H1 (cell line): ENCODE results near the gene LRRTM4. TPM values are rescaled to one million over a fixed set of nuclear protein-coding genes. Genes with fewer than 3 reads are reported as not detected.

Experiments
- CTCF ChIA-PET: fragments of 300-600 bp; sonication (Branson Sonifier 250); formaldehyde crosslinking; loops from one replicate; lab custom pipeline; 2021; ENCODE audit not compliant: partially characterized antibody; lab: Charles Lee
- POLR2A ChIA-PET: fragments of 300-600 bp; sonication (Branson Sonifier 250); formaldehyde crosslinking; loops from one replicate; lab custom pipeline; 2021; ENCODE audit warnings: inconsistent platforms; ENCODE audit not compliant: partially characterized antibody; lab: Charles Lee
- DNase-seq, 2 experiments: peaks; one replicate each; pipeline versions ENCODE4 v3.0.0 to v3.0.0-alpha.2; 2010 to 2022; ENCODE audit warnings: low spot score in 2 of 2, low read depth in 1 of 2, mixed read lengths in 1 of 2
- FAIRE-seq: peaks from 2 replicates; lab custom pipeline; 2011; peaks lifted over from hg19 to GRCh38; lab: Jason Lieb, UNC
- H2AFZ ChIP-seq: 2 replicates; pipeline ENCODE4 v1.8.1; 2012; ENCODE audit warnings: low read length, inconsistent platforms
- H2AK5ac ChIP-seq: 2 replicates; pipeline ENCODE4 v1.6.1; 2013; ENCODE audit warnings: low read depth, low read length
- H2BK120ac ChIP-seq: replicated peaks from 2 replicates; pipeline ENCODE3; 2013; ENCODE audit warnings: low read depth, low read length, inconsistent platforms
- H2BK12ac ChIP-seq: 2 replicates; pipeline ENCODE4 v1.6.1; 2013; ENCODE audit warnings: low read depth, low read length
- H2BK15ac ChIP-seq: 2 replicates; pipeline ENCODE4 v1.6.1; 2013; ENCODE audit warnings: low read length
- H2BK20ac ChIP-seq: 2 replicates; pipeline ENCODE4 v1.6.1; 2013; ENCODE audit warnings: low read length
- H2BK5ac ChIP-seq: 2 replicates; pipeline ENCODE4 v1.6.1; 2013; ENCODE audit warnings: low read depth, low read length
- H3K14ac ChIP-seq: 2 replicates; pipeline ENCODE4 v1.6.1; 2013; ENCODE audit warnings: inconsistent platforms; ENCODE audit not compliant: insufficient read length
- H3K18ac ChIP-seq: 2 replicates; pipeline ENCODE4 v1.6.1; 2013; ENCODE audit warnings: low read length; ENCODE audit errors: extremely low read depth
- H3K23ac ChIP-seq: 2 replicates; pipeline ENCODE4 v1.6.1; 2013; ENCODE audit warnings: inconsistent platforms; ENCODE audit not compliant: insufficient read length
- H3K23me2 ChIP-seq: 2 replicates; pipeline ENCODE4 v1.6.1; 2013; ENCODE audit warnings: low read depth, low read length
- H3K27ac ChIP-seq: 2 replicates; pipeline ENCODE4 v1.6.1; 2011; ENCODE audit warnings: low read depth, low read length, inconsistent platforms
- H3K27me3 ChIP-seq, 4 experiments: replicated peaks in 1 of 4; 1 replicate in 1 of 4; 2 replicates in 3 of 4; pipeline versions ENCODE4 v1.6.1 to v1.8.1; 2011 to 2013; ENCODE audit warnings: low read length in 3 of 4, mild to moderate bottlenecking in 3 of 4, inconsistent platforms in 2 of 4, mixed read lengths in 2 of 4, moderate library complexity in 1 of 4; ENCODE audit not compliant: control insufficient read depth in 3 of 4, insufficient read depth in 3 of 4; ENCODE audit errors: extremely low read depth in 1 of 4
- H3K36me3 ChIP-seq, 4 experiments: 2 replicates each; pipeline versions ENCODE4 v1.6.1 to v1.8.1; 2011 to 2013; ENCODE audit warnings: mild to moderate bottlenecking in 4 of 4, low read length in 3 of 4, moderate library complexity in 2 of 4, control low read depth in 1 of 4, inconsistent platforms in 1 of 4; ENCODE audit not compliant: insufficient read depth in 4 of 4, control insufficient read depth in 2 of 4
- H3K4ac ChIP-seq: replicated peaks from 2 replicates; pipeline ENCODE3; 2013; ENCODE audit warnings: low read length, low read depth, mixed read lengths, inconsistent platforms; ENCODE audit not compliant: insufficient read length
- H3K4me1 ChIP-seq, 4 experiments: replicated peaks in 1 of 4; 1 replicate in 1 of 4; 2 replicates in 3 of 4; pipeline versions ENCODE4 v1.6.1 to v1.8.1; 2011 to 2013; ENCODE audit warnings: low read length in 3 of 4, inconsistent platforms in 2 of 4, mixed read lengths in 1 of 4; ENCODE audit not compliant: insufficient read depth in 4 of 4, control insufficient read depth in 3 of 4
- H3K4me2 ChIP-seq, 2 experiments: 2 replicates each; pipeline versions ENCODE4 v1.6.1 to v1.8.1; 2011 to 2013; ENCODE audit warnings: low read depth in 2 of 2, low read length in 2 of 2, control low read depth in 1 of 2, inconsistent platforms in 1 of 2, mild to moderate bottlenecking in 1 of 2; ENCODE audit not compliant: insufficient read depth in 1 of 2
- H3K4me3 ChIP-seq, 4 experiments: fragments of 200-600, 300-600 bp in 1 of 4; sonication (generic), shearing (Covaris generic), sonication (Bioruptor Twin) in 1 of 4; 2 replicates each; pipeline versions ENCODE4 v1.5.1 to v1.8.1; 2011 to 2016; ENCODE audit warnings: low read length in 4 of 4, low read depth in 3 of 4, control low read depth in 2 of 4, inconsistent platforms in 2 of 4, mild to moderate bottlenecking in 2 of 4, mixed read lengths in 1 of 4, moderate library complexity in 1 of 4; ENCODE audit not compliant: insufficient read depth in 2 of 4; ENCODE audit errors: extremely low read depth in 1 of 4
- H3K56ac ChIP-seq: replicated peaks from 2 replicates; pipeline ENCODE3; 2013; ENCODE audit warnings: low read depth, mild to moderate bottlenecking, mixed read lengths, low read length, inconsistent platforms; ENCODE audit not compliant: insufficient read length
- H3K79me1 ChIP-seq: 2 replicates; pipeline ENCODE4 v1.6.1; 2013; ENCODE audit warnings: low read depth, low read length, control low read depth
- H3K79me2 ChIP-seq, 2 experiments: 2 replicates each; pipeline versions ENCODE4 v1.6.1 to v1.8.1; 2012 to 2013; ENCODE audit warnings: low read length in 2 of 2, mild to moderate bottlenecking in 2 of 2, inconsistent platforms in 1 of 2; ENCODE audit not compliant: insufficient read depth in 2 of 2, control insufficient read depth in 1 of 2
- H3K9ac ChIP-seq, 4 experiments: replicated peaks in 1 of 4; 1 replicate in 1 of 4; 2 replicates in 3 of 4; pipeline versions ENCODE4 v1.6.1 to v1.8.1; 2011 to 2013; ENCODE audit warnings: low read depth in 3 of 4, low read length in 3 of 4, control low read depth in 2 of 4, mild to moderate bottlenecking in 2 of 4, moderate library complexity in 2 of 4, inconsistent platforms in 1 of 4; ENCODE audit errors: extremely low read depth in 1 of 4
- H3K9me3 ChIP-seq, 2 experiments: 2 replicates each; pipeline versions ENCODE4 v1.6.1 to v1.8.1; 2012 to 2013; ENCODE audit warnings: mild to moderate bottlenecking in 2 of 2, moderate library complexity in 2 of 2, control low read depth in 1 of 2, inconsistent platforms in 1 of 2, low read depth in 1 of 2, low read length in 1 of 2, mixed read lengths in 1 of 2; ENCODE audit not compliant: insufficient read depth in 2 of 2
- H4K20me1 ChIP-seq, 2 experiments: replicated peaks in 1 of 2; 2 replicates each; pipeline versions ENCODE3 to v1.8.1; 2011 to 2013; ENCODE audit warnings: inconsistent platforms in 2 of 2, low read length in 2 of 2, mild to moderate bottlenecking in 1 of 2; ENCODE audit not compliant: insufficient read depth in 2 of 2, control insufficient read depth in 1 of 2
- H4K5ac ChIP-seq: 2 replicates; pipeline ENCODE4 v1.6.1; 2013; ENCODE audit warnings: low read length, low read depth, mixed read lengths, inconsistent platforms; ENCODE audit not compliant: insufficient read length
- H4K8ac ChIP-seq: 2 replicates; pipeline ENCODE4 v1.8.0; 2013; ENCODE audit warnings: mild to moderate bottlenecking, moderate library complexity, low read length, inconsistent platforms; ENCODE audit not compliant: insufficient read depth; ENCODE audit errors: extremely low read depth
- H4K91ac ChIP-seq: replicated peaks from 2 replicates; pipeline ENCODE3; 2013; ENCODE audit warnings: low read length, mixed read lengths, inconsistent platforms; ENCODE audit not compliant: insufficient read length
- BACH1 ChIP-seq: IDR thresholded peaks from 2 replicates; pipeline ENCODE4 v1.6.1; 2012; ENCODE audit warnings: low read length, improper control_type of control experiment
- CBX5 ChIP-seq: fragments of 300-800, 300-1000 bp; sonication (generic); IDR thresholded peaks from 2 replicates; pipeline ENCODE4 v1.7.1; 2016; ENCODE audit warnings: antibody characterized with exemption, low read length, low read depth
- CEBPB ChIP-seq: IDR thresholded peaks from 2 replicates; pipeline ENCODE4 v1.6.1; 2012; ENCODE audit warnings: low read depth, low read length
- E2F6 ChIP-seq: IDR thresholded peaks from 2 replicates; pipeline ENCODE4 v1.6.1; 2012; ENCODE audit warnings: inconsistent platforms
- EZH2 ChIP-seq: fragments of 200-600 bp; sonication (generic); IDR thresholded peaks from 2 replicates; pipeline ENCODE4 v1.7.1; 2012; ENCODE audit warnings: low read depth, mild to moderate bottlenecking, moderate library complexity, low read length, inconsistent platforms; ENCODE audit not compliant: severe bottlenecking
- GABPA ChIP-seq: IDR thresholded peaks from 2 replicates; pipeline ENCODE4 v1.6.1; 2011; ENCODE audit warnings: mild to moderate bottlenecking, low read length, moderate library complexity, borderline replicate concordance; ENCODE audit not compliant: insufficient read depth
- HDAC2 ChIP-seq, 2 experiments: fragments of 300-600 bp in 1 of 2; sonication (generic) in 1 of 2; IDR thresholded peaks; 2 replicates each; pipeline ENCODE4 v1.6.1; 2011 to 2012; ENCODE audit warnings: low read depth in 2 of 2, low read length in 2 of 2, mild to moderate bottlenecking in 2 of 2, moderate library complexity in 2 of 2, borderline replicate concordance in 1 of 2, inconsistent platforms in 1 of 2
- PHF8 ChIP-seq: fragments of 200-600 bp; sonication (generic); conservative IDR thresholded peaks from 2 replicates; pipeline ENCODE4 v1.7.1; 2012; ENCODE audit warnings: low read depth, mild to moderate bottlenecking, inconsistent platforms, low read length, moderate library complexity
- SAP30 ChIP-seq: fragments of 300-600 bp; sonication (generic); IDR thresholded peaks from 2 replicates; pipeline ENCODE4 v1.7.1; 2012; ENCODE audit warnings: low read length, moderate library complexity, mild to moderate bottlenecking, inconsistent platforms; ENCODE audit not compliant: insufficient read depth, insufficient replicate concordance
- SIN3A ChIP-seq, 2 experiments: IDR thresholded peaks in 1 of 2; conservative IDR thresholded peaks in 1 of 2; 2 replicates each; pipeline ENCODE4 v1.6.1; 2011 to 2012; ENCODE audit warnings: low read length in 2 of 2, improper control_type of control experiment in 1 of 2, low read depth in 1 of 2, mild to moderate bottlenecking in 1 of 2
- SP1 ChIP-seq: IDR thresholded peaks from 2 replicates; pipeline ENCODE4 v1.6.1; 2011; ENCODE audit warnings: low read depth, low read length
- TAF1 ChIP-seq: IDR thresholded peaks from 2 replicates; pipeline ENCODE4 v1.6.1; 2011; ENCODE audit warnings: mild to moderate bottlenecking, low read depth, low read length
- TCF12 ChIP-seq: IDR thresholded peaks from 2 replicates; pipeline ENCODE4 v1.6.1; 2011; ENCODE audit warnings: low read depth, mild to moderate bottlenecking, low read length
- WGBS, 2 experiments: shearing (Covaris generic) in 1 of 2; methylation state at CpG; one replicate each; pipeline versions ENCODE4 v1.1.6 to v1.1.7; 2013 to 2015; ENCODE audit warnings: low lambda C conversion rate in 2 of 2, mixed read lengths in 2 of 2, inconsistent platforms in 1 of 2, low coverage in 1 of 2, missing lambda C conversion rate in 1 of 2; ENCODE audit not compliant: insufficient replicate concordance in 2 of 2, insufficient coverage in 1 of 2, insufficient read length in 1 of 2; ENCODE audit errors: extremely low coverage in 1 of 2, missing lambda C conversion rate in 1 of 2; 5-methylcytosine and 5-hydroxymethylcytosine counted together
- polyA plus RNA-seq, 7 experiments: library from polyadenylated mRNA; depleted of rRNA in 3 of 7; stranded (reverse) in 5 of 7; unstranded in 2 of 7; fragments of >200 nt in 5 of 7; fragments of 200-250 nt in 2 of 7; gene quantifications; 1 replicate in 5 of 7; 2 replicates in 1 of 7; 4 replicates in 1 of 7; pipeline versions ENCODE4 v1.2.1 to v1.2.3, GENCODE V29; 2011 to 2013; ENCODE audit warnings: missing spikeins in 2 of 7, mixed read lengths in 2 of 7
- total RNA-seq: library from RNA; stranded (reverse); fragmentation: NEBNext Ultra II Directional; extraction: Animal tissue kit (Norgen Biotek cat#: 25700); gene quantifications from 2 replicates; pipeline ENCODE4 v1.2.1, GENCODE V29; 2021

LRRTM4 gene
- total and polyA plus RNA-seq, 2 of the 8 experiments (the other 6 are each of a cell fraction or from before 2014, with no cell fraction given): 3.6 to 9.5 TPM

- Histone ChIP-seq H2AFZ (no peak overlapping the region), H3K79me1 (no peaks in the 10 kb centered on the region), H3K9ac (no peak overlapping the region), H3K4ac (no peak overlapping the region), H3K4me3 (no peak overlapping the region), H2BK20ac (no peak overlapping the region), H2AK5ac (no peak overlapping the region), H3K18ac (no peak overlapping the region), H3K36me3 (no peaks in the 10 kb centered on the region), H3K56ac (no peak overlapping the region), H2BK12ac (no peak overlapping the region), H3K23me2 (no peaks in the 10 kb centered on the region), H3K79me2 (no peaks in the 10 kb centered on the region), H3K9me3 (no peaks in the 10 kb centered on the region), H2BK5ac (no peak overlapping the region), H4K91ac (no peak overlapping the region), H3K27ac (no peak overlapping the region), H3K4me2 (no peak overlapping the region), H4K5ac (no peak overlapping the region), H2BK15ac (no peak overlapping the region), H3K14ac (no peak overlapping the region), H3K4me1 (no peaks in the 10 kb centered on the region), H2BK120ac (no peak overlapping the region), H3K23ac (no peak overlapping the region), H4K8ac (no peak overlapping the region), H3K27me3 (no peaks in the 10 kb centered on the region), H4K20me1 (no peaks in the 10 kb centered on the region)
- DNase-seq (no peak), FAIRE-seq (no peak)
- CTCF ChIA-PET: interaction anchor here (1.0 kb wide), 1 partner anchor 11 kb away, joined by 3 read pairs; no protein-coding TSS in a partner anchor
- WGBS, 2 experiments: 85% methylated on average over 1 of the region's 1 CpG; no CpG with 5 or more reads in 1 of the 2 experiments
- POLR2A ChIA-PET: interaction anchor here (1.2 kb wide), 1 partner anchor 9 kb away, joined by 3 read pairs; no protein-coding TSS in a partner anchor
- TF ChIP-seq CBX5 (no peak), CEBPB (no peak), TAF1 (no peak), EZH2 (no peak), SIN3A (conservative IDR thresholded peaks at IDR 0.05 in 1 of 2, IDR thresholded peaks at IDR 0.05 in 1 of 2; ENCODE audit: low read depth in 1 of 2, low read length in 2 of 2) (no peak), BACH1 (no peak), HDAC2 (IDR thresholded peaks at IDR 0.05; ENCODE audit: borderline replicate concordance in 1 of 2, low read depth in 2 of 2, low read length in 2 of 2) (no peak), E2F6 (no peak), SAP30 (no peak), TCF12 (no peak), SP1 (no peak), PHF8 (no peak), GABPA (no peak)
These were observed 524.9 kb downstream of the LRRTM4 start for GRCh38 chr2:76997296-76997695.
